ENCODE data around the gene ZNF280D.
"Not testable (repeated sequence)": the region's sequence is repeated elsewhere in the genome, so short reads cannot be mapped to it uniquely, and the experiment has no call there.

The ZNF280D gene

DNA sequence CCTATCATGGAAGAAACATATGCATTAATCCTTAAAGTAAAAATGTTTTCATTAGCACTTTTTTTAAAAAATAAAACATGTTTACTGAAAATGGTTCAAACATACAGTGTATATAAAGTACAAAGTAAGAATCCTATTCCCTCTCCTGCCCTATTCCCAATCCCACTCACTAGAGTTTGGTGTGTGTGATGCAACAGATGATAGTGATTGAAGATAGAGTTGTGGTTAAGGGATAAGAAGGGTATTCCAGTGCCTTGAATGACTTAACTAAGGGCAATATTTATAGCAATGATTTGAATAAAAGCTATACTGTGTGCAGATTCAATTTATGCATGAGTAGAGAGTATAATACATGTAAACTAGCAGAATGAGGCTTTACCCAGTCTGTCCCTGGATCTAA lies 18.1 kb downstream of the ZNF280D start:
- TF ChIP-seq ZNF274 (IDR thresholded peaks at IDR 0.05; ENCODE audit: low read depth, low read length), result no peak
- H3K4me3 ChIP-seq (ENCODE audit: low read length), result no peak overlapping the region

DNA sequence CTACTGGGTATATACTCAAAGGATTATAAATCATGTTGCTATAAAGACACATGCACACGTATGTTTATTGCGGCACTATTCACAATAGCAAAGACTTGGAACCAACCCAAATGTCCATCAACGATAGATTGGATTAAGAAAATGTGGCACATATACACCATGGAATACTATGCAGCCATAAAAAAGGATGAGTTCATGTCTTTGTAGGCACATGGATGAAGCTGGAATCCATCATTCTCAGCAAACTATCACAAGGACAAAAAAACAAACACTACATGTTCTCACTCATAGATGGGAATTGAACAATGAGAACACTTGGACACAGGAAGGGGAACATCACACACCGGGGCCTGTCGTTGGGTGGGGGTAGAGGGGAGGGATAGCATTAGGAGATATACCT lies 23.8 kb downstream of the ZNF280D start:
- not testable (repeated sequence) for H3K4me3 ChIP-seq (ENCODE audit: low read length)

DNA sequence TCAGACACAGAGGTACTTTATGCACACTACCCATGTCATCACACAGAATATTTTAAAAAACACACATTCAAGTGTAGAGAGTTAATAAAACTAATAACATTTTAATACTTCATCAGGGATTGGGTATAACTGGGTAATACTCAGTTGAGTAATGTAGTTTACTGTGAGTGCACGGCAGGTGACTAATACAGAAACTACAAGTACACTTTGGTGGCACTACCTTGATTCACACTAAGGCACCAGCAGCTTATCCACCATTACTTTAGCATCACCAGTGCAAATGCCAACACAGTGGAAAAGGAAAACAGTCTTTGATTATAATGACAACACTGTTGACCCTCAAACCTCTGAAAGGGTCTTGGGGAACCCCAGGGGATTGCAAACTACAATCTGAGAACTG lies 33.6 kb downstream of the ZNF280D start:
- no peak overlapping the region for H3K4me3 ChIP-seq (ENCODE audit: low read length)
- no peak for TF ChIP-seq ZNF274 (IDR thresholded peaks at IDR 0.05; ENCODE audit: low read depth, low read length)

DNA sequence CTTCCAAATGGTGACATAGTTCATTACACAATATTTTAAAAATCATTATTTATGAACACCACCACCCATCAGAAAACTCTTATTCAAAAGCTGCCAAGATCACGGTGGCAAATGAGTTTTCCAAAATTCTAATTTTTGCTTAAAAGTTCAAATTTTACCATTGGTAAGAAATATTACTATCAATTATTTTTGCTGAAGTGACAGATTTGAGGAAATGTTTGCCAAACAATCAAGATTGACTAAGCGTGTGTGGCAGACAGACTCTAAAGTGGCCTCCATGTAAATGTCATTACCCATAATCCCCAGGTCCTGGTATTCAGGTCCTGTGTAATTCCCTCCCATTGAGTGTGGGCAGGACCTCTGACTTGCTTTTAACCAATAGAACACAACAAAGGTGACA lies 35.0 kb downstream of the ZNF280D start:
- TF ChIP-seq ZNF274 (IDR thresholded peaks at IDR 0.05; ENCODE audit: low read depth, low read length), result no peak

DNA sequence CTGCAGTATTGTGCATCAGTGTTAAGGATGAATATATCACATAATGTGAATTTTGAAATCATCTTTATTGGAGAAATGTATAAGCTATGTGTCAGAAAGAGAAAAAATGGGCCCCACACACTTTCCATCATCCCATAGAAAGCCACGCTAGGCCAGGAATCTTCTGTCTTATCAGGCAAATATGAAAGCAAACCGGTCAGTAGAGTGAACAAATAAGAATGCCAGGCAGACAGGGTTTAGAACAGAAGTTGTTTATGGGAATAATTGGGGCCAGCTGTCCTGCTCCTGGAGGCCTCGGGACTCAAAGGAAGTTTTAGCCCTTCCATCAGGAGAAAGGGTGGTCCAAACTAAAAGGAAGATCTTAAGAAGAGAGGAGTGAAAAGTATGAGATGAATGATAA lies 39.5 kb downstream of the ZNF280D start:
- TF ChIP-seq ZNF274 (IDR thresholded peaks at IDR 0.05; ENCODE audit: low read depth, low read length), result no peak
- H3K4me3 ChIP-seq (ENCODE audit: low read length), result no peak overlapping the region

More for the DNA sequence above, 35.0 kb downstream of the ZNF280D start:
- no peak overlapping the region for H3K4me3 ChIP-seq (ENCODE audit: low read length)

DNA sequence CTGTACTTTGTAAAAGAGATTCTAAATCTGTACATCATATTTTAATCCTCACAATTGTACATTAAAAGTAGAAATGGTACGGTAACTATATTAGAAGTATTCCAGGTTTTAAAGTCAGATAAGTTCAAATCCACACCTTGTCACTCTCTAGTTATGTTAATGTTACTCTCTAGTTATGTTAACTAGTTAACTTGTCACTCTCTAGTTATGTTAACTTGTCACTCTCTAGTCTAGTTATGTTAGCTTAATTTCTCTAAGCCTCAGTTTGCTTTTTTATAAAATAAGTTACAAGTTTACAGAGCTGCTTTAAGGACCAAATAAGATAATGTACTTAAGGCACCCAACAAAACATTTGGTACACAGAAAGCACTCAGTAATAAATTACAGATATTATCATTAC lies 42.6 kb downstream of the ZNF280D start:
- TF ChIP-seq ZNF274 (IDR thresholded peaks at IDR 0.05; ENCODE audit: low read depth, low read length), result no peak
- no peak overlapping the region for H3K4me3 ChIP-seq (ENCODE audit: low read length)

DNA sequence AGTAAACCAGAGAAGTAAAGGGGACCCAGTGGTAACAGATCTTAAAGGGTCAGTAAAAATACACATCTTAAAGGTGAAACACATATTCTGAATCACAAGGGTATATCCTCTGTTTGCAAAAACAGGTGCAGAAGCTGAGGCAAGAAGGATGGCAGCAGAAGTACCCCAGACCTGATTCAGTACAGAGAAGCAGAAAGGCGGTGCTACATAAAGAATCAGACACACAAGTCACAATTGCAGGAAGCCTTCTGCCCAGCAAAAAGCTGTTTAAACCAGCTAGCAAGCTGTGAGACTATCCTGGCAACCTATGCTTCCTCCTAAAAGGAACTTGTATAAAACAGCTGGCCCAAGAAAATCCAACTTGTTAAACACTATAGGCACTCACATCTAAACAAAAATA lies 49.4 kb downstream of the ZNF280D start:
- no peak for TF ChIP-seq ZNF274 (IDR thresholded peaks at IDR 0.05; ENCODE audit: low read depth, low read length)
- no peak overlapping the region for H3K4me3 ChIP-seq (ENCODE audit: low read length)

DNA sequence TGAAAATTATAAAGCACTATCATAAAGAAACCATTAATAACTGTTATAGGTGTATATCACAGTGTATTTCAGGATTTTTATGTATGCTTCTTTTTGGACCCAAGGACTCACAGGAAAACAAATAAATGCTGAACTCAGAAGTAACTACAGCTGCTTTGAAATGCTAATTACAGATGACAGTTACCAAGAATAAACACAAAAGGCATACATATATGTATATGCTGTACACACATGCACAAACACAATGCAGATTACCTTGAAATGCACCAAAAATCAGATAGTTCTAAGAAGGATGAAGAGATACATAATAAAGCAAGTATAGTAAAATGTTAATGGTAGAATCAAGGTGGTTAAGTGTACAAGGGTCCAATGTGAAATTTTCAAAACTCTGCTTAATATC lies 52.2 kb downstream of the ZNF280D start:
- TF ChIP-seq ZNF274 (IDR thresholded peaks at IDR 0.05; ENCODE audit: low read depth, low read length), result no peak
- H3K4me3 ChIP-seq (ENCODE audit: low read length), result no peak overlapping the region

DNA sequence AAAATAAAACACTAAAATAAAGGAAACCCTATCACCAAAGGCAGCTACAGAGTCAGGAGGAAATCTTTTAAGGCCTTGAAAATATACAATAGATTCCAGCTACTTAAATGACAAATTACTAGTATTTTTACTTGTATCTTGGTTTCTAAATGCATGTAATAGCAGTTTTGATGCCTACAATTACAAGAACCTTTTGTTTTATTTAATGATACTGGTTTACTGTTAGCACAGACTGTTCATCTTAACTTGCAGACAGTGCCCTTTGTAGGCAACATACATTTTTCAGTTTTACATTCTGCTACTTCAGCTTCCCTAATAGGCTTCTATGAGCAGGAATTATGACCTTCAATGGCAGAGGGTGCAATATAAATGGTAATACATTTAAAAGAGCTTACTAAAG lies 54.1 kb downstream of the ZNF280D start:
- no peak overlapping the region for H3K4me3 ChIP-seq (ENCODE audit: low read length)
- no peak for TF ChIP-seq ZNF274 (IDR thresholded peaks at IDR 0.05; ENCODE audit: low read depth, low read length)

DNA sequence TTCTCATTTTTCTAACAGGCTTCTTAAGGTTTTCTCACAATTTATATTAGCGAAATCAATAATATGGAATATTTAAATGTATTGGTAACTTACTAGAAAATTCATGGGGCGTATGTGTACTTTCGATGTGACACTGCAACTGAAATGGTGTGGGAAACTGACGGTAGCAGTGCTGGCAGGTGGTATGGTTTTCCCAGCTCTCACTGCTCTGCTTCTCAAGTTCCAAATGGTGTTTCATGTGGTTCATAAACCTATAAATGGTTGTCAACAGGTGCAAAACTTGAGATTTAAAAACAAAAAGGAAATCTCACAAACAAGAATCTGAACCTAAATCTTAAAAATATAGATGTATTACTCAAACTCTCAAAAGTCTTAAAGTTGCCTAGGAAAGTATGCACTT lies 54.7 kb downstream of the ZNF280D start:
- TF ChIP-seq ZNF274 (IDR thresholded peaks at IDR 0.05; ENCODE audit: low read depth, low read length), result no peak

DNA sequence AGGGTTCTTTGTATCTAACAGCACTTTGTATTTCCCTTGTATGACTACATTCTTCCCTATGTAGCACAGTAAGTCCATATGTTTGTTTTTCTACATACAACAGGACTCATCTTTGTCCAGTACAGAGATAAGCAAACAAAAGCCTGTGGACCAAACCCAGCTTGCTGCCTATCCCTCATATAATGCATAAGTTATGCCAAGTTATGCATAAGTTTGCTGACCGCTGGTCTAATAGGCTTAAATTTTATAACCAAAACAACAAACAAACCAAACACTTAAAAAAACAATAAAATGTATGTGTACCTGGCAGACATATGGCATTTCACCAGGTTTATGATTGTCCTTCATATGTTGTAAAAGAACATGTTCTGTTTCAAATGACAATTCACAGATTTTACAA lies 56.0 kb downstream of the ZNF280D start:
- H3K4me3 ChIP-seq (ENCODE audit: low read length), result no peak overlapping the region
- TF ChIP-seq ZNF274 (IDR thresholded peaks at IDR 0.05; ENCODE audit: low read depth, low read length), result no peak

More for the DNA sequence above, 54.7 kb downstream of the ZNF280D start:
- no peak overlapping the region for H3K4me3 ChIP-seq (ENCODE audit: low read length)

DNA sequence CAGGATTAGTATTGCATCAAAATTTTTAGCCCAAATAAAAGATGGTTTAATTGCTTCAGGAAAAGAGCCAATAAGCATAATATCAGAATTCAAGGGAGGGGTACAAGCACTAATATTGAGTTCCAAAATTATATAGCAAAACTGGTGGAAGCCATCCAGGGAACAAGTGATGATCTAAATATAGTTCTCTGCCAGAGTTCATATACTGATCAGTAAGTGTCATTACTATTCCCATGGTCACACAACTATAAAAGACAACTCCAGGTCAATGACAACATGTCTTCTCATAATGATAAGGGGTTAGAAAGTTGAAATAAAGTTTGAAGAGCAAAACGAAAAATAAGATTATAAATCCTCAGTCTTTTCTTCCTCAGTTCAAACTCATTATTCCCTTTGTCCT lies 57.4 kb downstream of the ZNF280D start:
- no peak for TF ChIP-seq ZNF274 (IDR thresholded peaks at IDR 0.05; ENCODE audit: low read depth, low read length)
- no peak overlapping the region for H3K4me3 ChIP-seq (ENCODE audit: low read length)

DNA sequence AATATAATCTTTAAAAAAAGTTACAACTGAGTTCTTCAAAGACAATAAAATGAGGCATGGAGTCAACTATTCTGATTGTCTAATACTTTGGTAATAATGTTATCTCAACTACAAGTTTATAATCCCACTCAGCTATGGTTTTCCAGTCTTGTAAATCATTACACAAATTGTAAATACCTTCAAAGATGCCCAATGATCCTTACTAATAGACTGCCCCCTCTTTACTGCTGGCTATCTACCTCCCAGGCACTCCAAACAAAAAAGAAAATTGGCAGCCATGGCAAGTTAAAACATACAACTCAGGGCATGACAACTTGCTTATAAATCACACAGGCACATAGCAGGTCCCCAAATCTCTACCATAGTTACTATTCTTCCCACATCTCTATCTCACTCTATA lies 58.5 kb downstream of the ZNF280D start:
- no peak overlapping the region for H3K4me3 ChIP-seq (ENCODE audit: low read length)
- no peak for TF ChIP-seq ZNF274 (IDR thresholded peaks at IDR 0.05; ENCODE audit: low read depth, low read length)

DNA sequence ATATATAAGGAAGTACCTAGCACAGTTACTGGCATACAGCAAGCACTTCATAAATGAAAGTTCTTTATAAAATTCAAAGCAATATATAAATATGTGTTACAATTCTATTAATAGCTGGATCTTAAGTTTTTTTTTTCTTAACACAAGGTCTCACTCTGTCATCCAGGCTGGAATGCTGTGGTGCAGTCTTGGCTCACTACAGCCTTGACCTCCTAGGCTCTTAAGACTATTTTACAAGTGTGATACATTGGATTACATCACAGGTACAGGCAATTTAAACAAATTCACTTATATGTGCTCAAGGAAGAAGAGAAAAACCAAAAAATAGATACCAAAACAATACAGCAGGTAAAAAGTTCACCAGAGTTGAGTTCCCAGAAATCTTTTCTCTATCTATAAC lies 60.6 kb downstream of the ZNF280D start:
- no peak for TF ChIP-seq ZNF274 (IDR thresholded peaks at IDR 0.05; ENCODE audit: low read depth, low read length)

DNA sequence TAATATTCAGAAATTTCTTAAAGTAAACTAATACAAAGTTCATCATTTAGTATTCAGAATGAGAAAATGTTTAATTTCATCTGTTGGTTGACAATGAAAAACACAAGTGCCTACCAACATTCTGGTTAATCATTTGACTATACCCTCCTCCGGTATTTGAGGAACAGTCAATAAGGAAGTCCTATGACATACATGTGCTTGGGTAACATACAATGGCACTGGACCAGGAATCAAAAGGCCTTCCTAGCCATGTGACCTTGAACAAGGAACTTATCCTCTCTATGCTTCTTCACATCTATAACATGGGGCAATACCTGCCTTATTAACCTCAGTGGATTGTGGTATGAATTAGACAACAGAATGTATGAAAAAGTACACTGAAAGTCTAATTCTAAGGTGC lies 65.8 kb downstream of the ZNF280D start:
- no peak overlapping the region for H3K4me3 ChIP-seq (ENCODE audit: low read length)
- TF ChIP-seq ZNF274 (IDR thresholded peaks at IDR 0.05; ENCODE audit: low read depth, low read length), result no peak

More for the DNA sequence above, 60.6 kb downstream of the ZNF280D start:
- H3K4me3 ChIP-seq (ENCODE audit: low read length), result no peak overlapping the region

DNA sequence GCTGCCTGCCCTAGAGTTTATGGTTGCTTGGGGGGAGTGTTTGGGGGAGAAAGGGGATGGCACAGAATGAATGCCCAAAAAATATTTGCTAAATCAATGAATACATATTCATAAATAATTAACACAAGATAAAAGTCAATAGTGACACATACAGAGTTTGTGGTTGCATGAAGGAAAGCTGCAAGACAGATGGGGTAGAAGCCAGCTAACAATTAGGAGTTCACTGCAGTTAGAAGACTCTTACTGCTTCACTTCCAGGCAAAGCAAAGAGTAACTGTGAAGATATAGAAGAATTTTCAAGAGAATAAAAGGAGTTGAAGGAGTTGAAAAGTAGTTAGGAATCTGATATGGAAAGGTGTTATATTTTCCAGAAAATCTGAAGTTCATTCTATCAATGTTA lies 72.4 kb downstream of the ZNF280D start:
- no peak overlapping the region for H3K4me3 ChIP-seq (ENCODE audit: low read length)
- no peak for TF ChIP-seq ZNF274 (IDR thresholded peaks at IDR 0.05; ENCODE audit: low read depth, low read length)

DNA sequence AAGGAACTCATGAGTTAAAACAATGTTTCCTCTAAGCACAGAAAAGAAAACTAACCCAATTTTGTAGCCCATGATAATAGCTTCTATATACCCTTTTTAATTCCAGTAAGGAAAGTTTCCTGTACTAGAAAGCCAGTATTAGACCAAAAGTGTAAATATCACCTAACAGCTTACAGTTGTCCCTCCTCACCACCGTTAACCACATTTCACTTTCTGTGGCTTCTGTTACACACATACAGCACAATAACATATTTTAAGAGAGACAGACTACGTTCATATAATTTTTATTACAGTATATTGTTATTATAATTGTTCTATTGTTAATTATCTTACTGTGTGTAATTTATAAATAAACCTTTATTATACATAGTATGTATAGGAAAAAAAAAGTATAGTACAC lies 74.1 kb downstream of the ZNF280D start:
- TF ChIP-seq ZNF274 (IDR thresholded peaks at IDR 0.05; ENCODE audit: low read depth, low read length), result no peak

More for the DNA sequence above, 74.1 kb downstream of the ZNF280D start:
- H3K4me3 ChIP-seq (ENCODE audit: low read length), result no peak overlapping the region
